ENCODE data around the gene ARHGDIA. TPM values are rescaled to one million over a fixed set of nuclear protein-coding genes. Genes with fewer than 3 reads are reported as not detected.
A peak's percentile ranks its signal among the peaks of the same experiment; 100 is the strongest.
"Not testable (repeated sequence)": the region's sequence is repeated elsewhere in the genome, so short reads cannot be mapped to it uniquely, and the experiment has no call there.

Gene ARHGDIA
- total RNA-seq (2021; fragmentation: NEBNext Ultra II Directional; extraction: Animal tissue kit (Norgen Biotek cat#: 25700)): 1,000 to 10,000 TPM in 1 of 6 experiments, 100 to 1,000 TPM in 5; 758 to 1,040 (median 908) TPM
- long read RNA-seq, transcript ARHGDIA-207 (5 exons, 1,201 nt): minor isoform, 7 of 88 reads
- long read RNA-seq, transcript ARHGDIA-201 (6 exons, 1,906 nt): major isoform, 49 of 88 reads
- long read RNA-seq, partial matches to known transcripts: 4 of 88 reads
- long read RNA-seq, other reads (novel, unspliced or antisense): 25 of 88 reads

DNA sequence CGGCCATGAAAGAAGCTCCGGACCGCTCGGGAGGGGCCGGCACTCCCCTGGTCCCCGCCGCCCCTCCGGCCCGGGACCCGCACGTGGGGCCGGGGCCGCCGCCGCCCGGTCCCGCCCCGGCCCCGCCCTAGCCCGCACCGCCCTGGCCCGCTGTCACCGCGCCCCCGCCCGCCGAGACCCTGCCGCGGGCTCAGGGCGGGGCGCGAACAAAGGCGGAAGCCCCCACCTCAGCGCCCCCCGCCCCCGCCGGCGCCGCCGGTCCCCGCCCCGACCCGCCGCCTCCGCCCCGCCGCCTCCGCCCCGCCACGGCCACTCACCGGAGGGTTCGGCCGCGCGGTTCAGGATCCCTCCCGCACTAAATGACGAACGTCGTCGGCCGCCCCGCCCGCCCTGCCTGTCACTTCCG, at the start of gene ARHGDIA:
Gene ARHGDIA (minus strand): TSS at position 357 of the 406 bp plus-strand sequence. CDS start 1,407 bp downstream, outside the sequence.
- Mint-ChIP-seq H3K4me3 (peak within 1 kb of the TSS; percentile 92), H3K9me3 (no peaks in the 10 kb centered on the region), H3K36me3 (ENCODE audit: low read depth) (peaks cover 14% of the 10 kb centered on the region), H3K27ac (peak within 1 kb of the TSS; percentile 93), H3K4me1 (ENCODE audit: low read depth) (peaks cover 31% of the 10 kb centered on the region), H3K27me3 (ENCODE audit: insufficient read depth) (peaks cover 43% of the 10 kb centered on the region)
- TF ChIP-seq, protein P1, sequence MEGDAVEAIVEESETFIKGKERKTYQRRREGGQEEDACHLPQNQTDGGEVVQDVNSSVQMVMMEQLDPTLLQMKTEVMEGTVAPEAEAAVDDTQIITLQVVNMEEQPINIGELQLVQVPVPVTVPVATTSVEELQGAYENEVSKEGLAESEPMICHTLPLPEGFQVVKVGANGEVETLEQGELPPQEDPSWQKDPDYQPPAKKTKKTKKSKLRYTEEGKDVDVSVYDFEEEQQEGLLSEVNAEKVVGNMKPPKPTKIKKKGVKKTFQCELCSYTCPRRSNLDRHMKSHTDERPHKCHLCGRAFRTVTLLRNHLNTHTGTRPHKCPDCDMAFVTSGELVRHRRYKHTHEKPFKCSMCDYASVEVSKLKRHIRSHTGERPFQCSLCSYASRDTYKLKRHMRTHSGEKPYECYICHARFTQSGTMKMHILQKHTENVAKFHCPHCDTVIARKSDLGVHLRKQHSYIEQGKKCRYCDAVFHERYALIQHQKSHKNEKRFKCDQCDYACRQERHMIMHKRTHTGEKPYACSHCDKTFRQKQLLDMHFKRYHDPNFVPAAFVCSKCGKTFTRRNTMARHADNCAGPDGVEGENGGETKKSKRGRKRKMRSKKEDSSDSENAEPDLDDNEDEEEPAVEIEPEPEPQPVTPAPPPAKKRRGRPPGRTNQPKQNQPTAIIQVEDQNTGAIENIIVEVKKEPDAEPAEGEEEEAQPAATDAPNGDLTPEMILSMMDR (IDR thresholded peaks at IDR 0.05): no peak
- DNase-seq: no peak

DNA sequence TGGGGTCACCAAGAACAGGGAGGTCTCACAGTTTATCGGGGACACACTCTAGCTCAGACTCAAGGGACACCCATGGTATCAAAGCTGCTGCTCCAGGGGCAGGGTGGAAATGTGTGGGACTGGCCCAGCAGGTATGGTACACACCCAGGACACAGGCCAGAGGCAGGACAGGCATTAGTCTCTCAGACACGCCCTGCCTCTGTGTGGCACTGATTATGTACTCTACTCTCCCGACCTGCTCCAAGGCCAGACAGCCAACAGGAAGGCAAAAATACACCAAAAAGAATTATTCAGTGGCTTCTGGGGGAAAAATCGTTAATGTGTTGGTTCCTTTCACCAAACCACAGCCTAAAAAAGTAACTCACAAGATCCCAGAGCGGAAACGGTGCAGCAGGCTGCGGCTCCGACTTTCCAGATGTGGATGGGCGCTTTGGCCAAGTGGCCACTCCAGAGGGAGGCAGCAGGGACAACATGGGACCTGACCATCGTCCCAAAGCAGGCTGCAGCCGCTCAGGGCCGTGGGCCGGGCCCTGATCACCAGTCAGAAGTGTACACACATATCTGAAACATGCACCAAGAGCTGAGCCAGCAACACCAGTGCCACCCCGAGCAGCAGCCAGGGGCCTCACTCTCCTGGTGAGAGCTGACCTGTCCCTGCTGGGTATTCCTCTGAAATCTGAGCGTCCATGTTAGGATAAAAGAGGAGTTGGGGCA, 47.9 kb upstream of the ARHGDIA start:
- Mint-ChIP-seq H3K27me3 (ENCODE audit: insufficient read depth) (no peaks in the 10 kb centered on the region; the same call in 1 of the 2 replicates), H3K9me3 (no peaks in the 10 kb centered on the region), H3K4me1 (ENCODE audit: low read depth) (peaks cover 34% of the 10 kb centered on the region), H3K36me3 (ENCODE audit: low read depth) (peaks cover 31% of the 10 kb centered on the region), H3K27ac (peak overlapping the region; percentile 39; the same call in 1 of the 2 replicates), H3K4me3 (0 out of 2 replicates have a peak overlapping the region, but pooled peaks have one; percentile 87)
- no peak for DNase-seq
- TF ChIP-seq, protein P1 (IDR thresholded peaks at IDR 0.05): no peak

DNA sequence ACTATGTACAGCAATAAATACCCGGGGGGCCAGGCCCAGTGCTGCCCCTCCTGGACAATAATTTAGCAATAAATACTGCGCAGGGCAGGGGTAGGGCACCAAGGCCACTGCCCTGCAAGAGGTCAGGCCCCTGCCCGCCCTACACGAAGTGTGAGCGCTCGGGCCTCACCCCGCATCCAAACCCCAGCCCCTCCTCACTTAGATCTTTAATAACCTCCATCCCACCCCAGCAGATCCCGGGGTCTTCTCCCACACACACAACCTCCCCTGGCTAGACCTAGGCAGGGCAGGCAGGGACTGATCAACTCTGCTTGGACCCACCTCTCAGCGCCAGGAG, 47.2 kb upstream of the ARHGDIA start:
- not testable (repeated sequence) for DNase-seq; H3K27me3 Mint-ChIP-seq (ENCODE audit: insufficient read depth); H3K9me3 Mint-ChIP-seq
- H3K36me3 Mint-ChIP-seq (ENCODE audit: low read depth): peaks cover 35% of the 10 kb centered on the region
- peaks cover 33% of the 10 kb centered on the region for H3K4me1 Mint-ChIP-seq (ENCODE audit: low read depth)
- H3K27ac Mint-ChIP-seq: peak overlapping the region; percentile 68; the same call in 1 of the 2 replicates
- TF ChIP-seq, protein P1 (IDR thresholded peaks at IDR 0.05): 0 out of 2 replicates have a peak, but pooled peaks have one; percentile 21
- peak overlapping the region; percentile 87 for H3K4me3 Mint-ChIP-seq

DNA sequence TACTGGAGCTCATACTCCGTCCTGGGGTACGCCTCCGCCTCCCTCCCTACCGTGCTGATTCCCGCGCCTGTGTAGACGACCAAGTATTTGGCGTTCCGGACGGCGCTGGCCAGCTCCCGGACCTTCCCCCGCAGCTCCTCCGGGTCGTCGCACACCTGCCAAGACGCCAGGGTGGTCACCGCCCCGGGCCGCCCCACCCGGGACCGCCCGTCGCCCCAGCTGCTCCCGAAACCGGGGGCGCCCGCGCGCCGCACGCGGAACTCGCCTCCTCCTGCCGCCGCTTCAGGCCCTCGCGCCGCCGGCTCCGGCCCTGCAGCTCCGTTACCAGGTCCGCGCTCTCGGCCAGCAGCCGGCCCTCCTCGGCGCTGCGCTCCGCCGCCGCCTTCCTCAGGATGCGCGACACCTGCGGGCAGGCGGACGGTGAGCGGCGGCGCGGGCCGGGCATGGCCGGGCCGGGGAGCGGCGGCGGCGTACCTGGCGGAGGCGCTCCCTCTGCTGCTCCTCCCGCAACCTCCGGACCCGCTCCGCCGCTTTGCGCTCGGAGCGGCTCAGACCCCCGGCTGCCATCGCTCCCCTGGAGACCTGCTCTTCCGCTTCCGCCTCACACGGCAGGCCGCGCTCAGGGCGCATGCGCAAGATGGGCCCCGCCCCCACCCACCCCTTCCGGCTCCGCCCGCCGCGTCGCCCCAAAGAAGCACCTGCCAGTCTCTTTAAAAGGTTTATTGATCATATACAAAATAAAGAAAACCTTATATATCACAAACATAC, 46.6 kb upstream of the ARHGDIA start, which contains the start of gene SIRT7:
Gene SIRT7 (minus strand): TSS at position 612 of the 768 bp plus-strand sequence. CDS start 45 bp downstream, at position 567.
- H3K4me1 Mint-ChIP-seq (ENCODE audit: low read depth): peaks cover 33% of the 10 kb centered on the region
- H3K27me3 Mint-ChIP-seq (ENCODE audit: insufficient read depth): no peaks in the 10 kb centered on the region; the same call in 1 of the 2 replicates
- peak within 1 kb of the TSS; percentile 90 for H3K4me3 Mint-ChIP-seq
- peak; percentile 27 for DNase-seq
- no peaks in the 10 kb centered on the region for H3K9me3 Mint-ChIP-seq
- H3K36me3 Mint-ChIP-seq (ENCODE audit: low read depth): peaks cover 40% of the 10 kb centered on the region
- TF ChIP-seq, protein P1 (IDR thresholded peaks at IDR 0.05): no peak
- peak within 1 kb of the TSS; percentile 70 for H3K27ac Mint-ChIP-seq

DNA sequence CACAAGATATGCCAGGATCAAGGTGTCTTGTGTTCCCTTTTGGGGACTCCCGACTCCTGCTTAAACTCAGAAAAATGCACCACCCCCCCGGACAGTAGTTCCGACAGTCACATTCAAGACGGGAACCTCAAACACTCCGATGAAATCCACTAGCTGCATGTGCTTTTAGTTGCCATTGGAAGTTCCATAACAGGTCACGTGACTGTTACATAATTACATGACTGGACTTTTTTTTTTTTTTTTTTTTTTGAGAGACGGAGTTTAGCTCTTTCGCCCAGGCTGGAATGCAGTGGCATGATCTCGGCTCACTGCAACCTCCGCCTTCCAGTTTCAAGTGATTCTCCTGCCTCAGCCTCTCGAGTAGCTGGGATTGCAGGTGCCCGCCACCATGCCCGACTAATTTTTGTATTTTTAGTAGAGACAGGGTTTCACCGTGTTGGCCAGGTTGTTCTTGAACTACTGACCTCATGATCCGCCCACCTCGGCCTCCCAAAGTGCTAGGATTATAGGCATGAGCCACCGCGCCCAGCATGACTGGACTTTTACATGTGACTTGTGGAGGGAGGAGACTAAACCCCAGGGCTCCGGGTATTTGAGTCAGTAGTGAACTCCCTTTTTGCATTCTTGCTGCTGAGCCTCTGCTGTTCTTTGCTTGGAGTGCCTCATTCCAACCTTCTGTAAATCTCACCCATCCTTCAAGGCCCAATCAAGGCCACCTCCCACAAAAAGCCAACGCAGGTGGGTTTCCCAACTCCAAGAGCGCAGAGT, 45.3 kb upstream of the ARHGDIA start:
- Mint-ChIP-seq H3K4me3 (peak overlapping the region; percentile 90), H3K27ac (peak overlapping the region; percentile 70), H3K27me3 (ENCODE audit: insufficient read depth) (no peaks in the 10 kb centered on the region; the same call in 1 of the 2 replicates), H3K9me3 (no peaks in the 10 kb centered on the region), H3K4me1 (ENCODE audit: low read depth) (peaks cover 33% of the 10 kb centered on the region), H3K36me3 (ENCODE audit: low read depth) (peaks cover 48% of the 10 kb centered on the region)
- TF ChIP-seq, protein P1 (IDR thresholded peaks at IDR 0.05): no peak
- DNase-seq: peak; percentile 72
